PFSK-1 (cell line): ENCODE results near the gene RYR2.

Experiments used
- FOXP2 ChIP-seq: optimal IDR thresholded peaks from 2 replicates; pipeline ENCODE3; 2011; ENCODE audit warnings: borderline replicate concordance, control low read depth, inconsistent platforms; ENCODE audit not compliant: insufficient read depth; ENCODE audit errors: extremely low read length, extremely low read depth
- POLR2AphosphoS5 ChIP-seq: IDR thresholded peaks from 2 replicates; pipeline ENCODE4 v1.6.1; 2012; ENCODE audit warnings: low read depth, mild to moderate bottlenecking, control low read depth, low read length, moderate library complexity
- REST ChIP-seq, 2 experiments: IDR thresholded peaks; 2 replicates each; pipeline versions ENCODE4 v1.6.1 to v1.8.0; 2011 to 2012; ENCODE audit warnings: low read depth in 2 of 2, low read length in 2 of 2, control low read depth in 1 of 2, inconsistent platforms in 1 of 2, mild to moderate bottlenecking in 1 of 2, moderate library complexity in 1 of 2; ENCODE audit not compliant: insufficient read depth in 1 of 2
- SIN3A ChIP-seq: IDR thresholded peaks from 2 replicates; pipeline ENCODE4 v1.6.1; 2012; ENCODE audit warnings: mild to moderate bottlenecking, low read length, moderate library complexity, borderline replicate concordance; ENCODE audit not compliant: insufficient read depth
- TAF1 ChIP-seq: IDR thresholded peaks from 2 replicates; pipeline ENCODE4 v1.6.1; 2012; ENCODE audit warnings: low read length, control low read depth, borderline replicate concordance; ENCODE audit not compliant: insufficient read depth

GRCh38 chr1:237141502-237141901 lies 99.5 kb downstream of the RYR2 start:
- no peak for TF ChIP-seq REST (IDR thresholded peaks at IDR 0.05; ENCODE audit: insufficient read depth in 1 of 2, low read depth in 2 of 2, low read length in 2 of 2)
- TF ChIP-seq SIN3A, result no peak
- TF ChIP-seq POLR2AphosphoS5, result no peak
- no peak for TF ChIP-seq TAF1
- TF ChIP-seq FOXP2, result no peak
